RPMI8226 (cell line): Measurements from ENCODE around the gene COL4A2.

Source experiments
- DNase-seq: peaks from one replicate; pipeline ENCODE4 v3.0.0-alpha.2; 2015

COL4A2 gene

DNA sequence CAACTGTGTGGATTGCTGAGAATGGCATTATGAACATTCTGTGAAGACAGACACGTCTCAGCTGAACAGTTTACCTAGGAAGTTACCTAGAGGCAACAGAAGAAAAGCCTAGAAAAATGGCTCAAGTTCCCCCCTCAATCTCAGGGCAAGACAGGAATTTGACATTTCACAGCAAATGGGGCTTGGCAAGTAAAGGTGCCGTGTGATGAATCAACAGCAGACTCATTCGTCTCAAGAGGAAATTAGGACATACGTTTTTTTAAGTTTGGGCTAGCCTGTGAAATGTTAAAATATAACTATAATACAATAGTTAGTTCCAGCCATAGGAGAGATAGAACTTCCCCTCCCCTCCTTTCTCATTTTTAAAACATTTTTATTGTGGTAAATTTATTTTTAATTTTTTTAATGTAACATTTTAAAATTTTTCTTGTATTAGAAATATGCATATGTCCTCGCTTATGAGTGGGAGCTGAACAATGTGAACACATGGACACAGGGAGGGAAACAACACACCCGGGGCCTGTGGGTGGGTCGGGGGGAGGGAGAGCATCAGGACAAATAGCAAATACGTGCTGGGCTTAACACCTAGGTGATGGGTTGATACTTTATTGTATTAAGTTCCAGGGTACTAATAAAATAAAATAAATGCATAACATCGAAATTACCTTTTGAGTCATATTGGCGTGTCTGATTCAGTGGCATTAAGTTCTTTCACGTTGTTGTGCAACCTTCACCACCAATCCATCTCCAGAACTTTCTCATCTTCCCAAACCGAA lies 116.0 kb downstream of the COL4A2 start:
- no peak for DNase-seq

DNA sequence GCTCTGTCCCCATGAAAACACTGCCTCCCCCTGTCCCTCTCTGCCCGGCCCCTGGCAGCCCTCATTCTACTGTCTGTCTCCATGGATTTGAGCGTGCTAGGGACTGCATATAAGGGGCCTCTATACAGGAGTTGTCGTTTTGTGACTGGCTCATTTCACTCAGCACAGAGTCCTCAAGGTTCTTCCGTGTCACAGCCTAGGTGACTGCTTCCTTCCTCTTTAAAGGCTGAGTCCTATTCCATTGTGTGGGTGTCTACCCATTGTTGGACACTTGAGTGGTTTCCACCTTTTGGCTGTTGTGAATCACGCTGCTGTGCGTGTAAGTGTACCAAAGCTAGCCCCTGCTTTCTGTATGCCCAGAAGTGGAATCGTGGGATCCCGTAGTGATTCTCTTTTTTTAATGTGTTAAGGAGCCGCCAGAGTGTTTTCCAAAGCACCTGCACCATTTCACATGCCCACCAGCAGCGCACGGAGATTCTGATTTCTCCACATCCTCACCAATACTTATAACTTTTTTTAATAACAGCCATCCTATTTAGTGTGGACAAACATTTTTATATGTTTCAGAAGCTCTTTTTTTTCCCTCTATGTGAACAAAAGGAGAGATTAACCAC lies 116.7 kb downstream of the COL4A2 start:
- DNase-seq = no peak

DNA sequence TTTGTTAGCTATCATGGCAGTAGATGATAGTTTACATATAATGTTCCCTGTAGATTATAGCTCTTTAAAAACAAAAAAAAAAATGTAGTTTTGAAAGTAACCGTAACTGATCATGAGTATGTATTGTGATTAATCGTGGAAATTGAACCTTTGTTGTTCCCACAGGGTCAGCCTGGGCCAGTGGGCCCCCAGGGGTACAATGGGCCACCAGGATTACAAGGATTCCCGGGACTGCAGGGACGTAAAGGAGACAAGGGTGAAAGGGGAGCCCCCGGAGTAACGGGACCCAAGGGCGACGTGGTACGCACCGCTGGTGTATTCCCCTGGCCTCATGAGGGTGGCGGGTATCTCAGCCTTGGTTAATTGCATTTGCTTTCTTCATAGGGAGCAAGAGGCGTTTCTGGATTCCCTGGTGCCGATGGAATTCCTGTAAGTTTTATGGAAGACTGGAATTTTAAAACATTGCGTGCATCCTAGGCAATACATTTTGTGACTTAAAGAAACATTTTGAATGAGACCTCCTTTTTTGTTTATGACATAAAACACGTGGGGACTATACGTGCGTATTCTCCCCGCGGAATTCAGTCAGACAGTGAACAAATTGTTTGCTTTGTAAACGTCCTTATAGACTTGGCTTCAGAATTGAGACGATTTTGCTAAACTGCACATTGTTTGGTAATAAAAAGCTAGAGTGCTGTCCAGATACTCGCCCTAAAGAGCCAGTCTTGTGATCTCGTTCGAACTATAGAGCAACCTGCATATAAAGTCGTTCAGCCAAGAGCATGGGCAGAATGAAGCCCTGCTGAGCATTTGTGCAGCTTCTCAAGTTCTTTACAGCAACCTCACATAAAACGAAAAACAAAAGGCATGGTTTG lies 117.7 kb downstream of the COL4A2 start:
- DNase-seq = no peak

DNA sequence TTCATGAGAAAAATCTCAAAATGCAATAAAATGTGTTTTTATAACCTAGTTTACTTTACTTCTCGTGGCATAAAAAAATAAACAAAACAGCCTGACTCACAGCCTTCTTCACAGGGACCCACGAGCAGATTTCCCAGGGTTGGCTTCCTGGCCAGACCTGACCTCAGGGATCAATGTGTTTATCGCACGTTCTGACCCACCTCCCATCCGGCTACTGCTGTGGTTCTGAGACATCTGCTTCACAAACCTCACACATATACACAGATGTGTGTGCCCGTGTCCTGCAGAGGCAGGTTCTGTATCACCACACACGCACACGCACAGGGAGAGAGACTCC lies 118.3 kb downstream of the COL4A2 start:
- DNase-seq = no peak

DNA sequence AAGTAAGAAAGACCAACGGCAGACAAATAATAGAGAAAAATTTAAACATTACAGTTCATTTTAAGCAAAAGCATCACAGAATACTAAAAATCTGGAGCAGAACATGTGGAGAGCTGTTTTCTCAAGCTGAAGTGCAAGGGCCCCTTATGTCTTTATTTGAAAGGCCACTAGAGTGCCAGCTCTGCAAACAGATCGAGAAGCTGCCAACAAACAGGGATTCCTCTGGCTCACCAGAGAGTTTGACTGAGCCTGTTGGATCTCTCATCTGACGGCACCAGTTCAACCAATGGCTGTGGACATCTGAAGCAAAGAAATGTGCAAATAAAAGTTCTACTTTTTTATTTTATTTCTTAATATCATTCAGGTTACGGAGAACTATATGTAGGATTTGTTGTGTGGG lies 119.7 kb downstream of the COL4A2 start:
- no peak for DNase-seq

- DNase-seq = no peak
These were observed 121.2 kb downstream of the COL4A2 start for GRCh38 chr13:110428313-110428712.

DNA sequence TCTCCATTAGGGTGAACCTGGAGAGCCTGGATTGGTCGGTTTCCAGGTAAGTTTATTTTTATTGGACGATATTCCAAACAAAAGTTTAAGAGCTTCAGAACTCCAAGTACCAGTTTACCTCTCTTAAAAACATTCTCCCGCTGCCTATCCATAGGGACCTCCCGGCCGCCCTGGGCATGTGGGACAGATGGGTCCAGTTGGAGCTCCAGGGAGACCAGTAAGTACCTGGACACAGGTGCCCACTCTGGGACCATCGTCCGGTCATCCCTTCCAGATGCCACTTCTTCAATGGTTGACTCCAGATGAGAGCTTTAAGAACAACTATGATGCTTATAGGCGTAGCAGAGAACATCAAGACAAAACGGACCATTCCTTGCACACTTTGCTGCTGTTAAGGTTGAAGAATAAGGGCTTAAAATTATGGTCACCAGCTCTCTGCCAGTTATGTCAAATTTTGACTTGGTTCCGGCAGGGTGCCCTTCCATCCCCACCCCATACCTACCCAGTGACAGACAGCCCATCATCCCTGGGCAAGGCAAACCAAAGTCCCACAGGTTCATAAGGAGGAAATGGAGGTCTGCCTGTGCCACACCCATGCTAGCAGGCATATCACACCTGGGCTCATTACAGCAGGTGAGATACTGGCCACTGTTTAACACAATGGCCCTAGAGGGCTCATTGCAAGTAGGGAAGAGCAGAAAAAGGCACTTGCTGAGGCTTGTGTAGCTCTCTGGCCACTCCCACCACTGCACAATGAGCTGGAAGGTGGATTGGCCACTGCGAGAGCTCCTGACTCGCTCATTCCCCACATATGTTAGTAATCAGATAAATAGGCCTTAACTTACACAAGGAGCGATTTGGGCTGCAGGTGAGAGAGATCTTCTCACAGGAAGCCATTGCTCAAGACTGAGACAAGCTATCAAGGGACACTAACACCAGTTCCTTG lies 123.6 kb downstream of the COL4A2 start:
- no peak for DNase-seq

GRCh38 chr13:110431425-110432294 lies 124.6 kb downstream of the COL4A2 start:
- DNase-seq = no peak

GRCh38 chr13:110432522-110432921 lies 125.4 kb downstream of the COL4A2 start:
- no peak for DNase-seq

GRCh38 chr13:110433014-110433413 lies 125.9 kb downstream of the COL4A2 start:
- DNase-seq = no peak

DNA sequence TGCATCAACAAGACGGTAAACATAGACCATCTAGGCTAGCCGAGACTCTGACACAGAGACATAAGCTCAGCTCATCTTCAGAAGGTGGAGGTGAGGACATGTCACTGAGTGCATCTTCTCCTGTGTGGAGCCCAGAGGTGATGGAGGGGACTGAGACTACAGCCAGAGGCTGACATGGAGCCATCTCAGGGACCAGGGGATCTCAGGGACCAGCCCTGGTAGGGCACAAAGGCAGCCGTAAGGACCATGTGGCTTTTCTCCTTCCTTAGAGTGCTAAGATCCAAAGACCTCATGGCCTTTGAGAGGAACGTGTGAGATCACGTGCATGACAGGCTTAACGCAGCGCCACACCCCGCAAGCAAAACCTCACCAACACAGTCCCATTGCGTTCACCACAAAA lies 127.5 kb downstream of the COL4A2 start:
- no peak for DNase-seq

GRCh38 chr13:110435331-110435730 lies 128.2 kb downstream of the COL4A2 start:
- no peak for DNase-seq

DNA sequence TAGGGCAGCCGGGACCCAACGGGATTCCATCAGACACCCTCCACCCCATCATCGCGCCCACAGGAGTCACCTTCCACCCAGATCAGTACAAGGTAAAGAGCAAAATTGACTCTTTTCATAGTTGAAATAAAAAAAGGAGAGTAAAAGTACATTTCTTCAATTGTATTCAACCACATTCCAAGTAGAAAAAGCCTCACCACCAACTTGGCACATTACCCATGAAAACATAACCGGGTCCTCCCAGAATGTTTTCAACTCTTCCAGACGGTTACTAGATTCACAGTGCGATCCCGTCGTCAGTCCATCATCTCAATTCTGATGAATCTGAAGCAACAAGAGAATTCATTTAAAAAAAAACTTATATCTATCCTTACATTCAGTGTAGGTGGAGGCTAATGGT lies 129.2 kb downstream of the COL4A2 start:
- no peak for DNase-seq

DNA sequence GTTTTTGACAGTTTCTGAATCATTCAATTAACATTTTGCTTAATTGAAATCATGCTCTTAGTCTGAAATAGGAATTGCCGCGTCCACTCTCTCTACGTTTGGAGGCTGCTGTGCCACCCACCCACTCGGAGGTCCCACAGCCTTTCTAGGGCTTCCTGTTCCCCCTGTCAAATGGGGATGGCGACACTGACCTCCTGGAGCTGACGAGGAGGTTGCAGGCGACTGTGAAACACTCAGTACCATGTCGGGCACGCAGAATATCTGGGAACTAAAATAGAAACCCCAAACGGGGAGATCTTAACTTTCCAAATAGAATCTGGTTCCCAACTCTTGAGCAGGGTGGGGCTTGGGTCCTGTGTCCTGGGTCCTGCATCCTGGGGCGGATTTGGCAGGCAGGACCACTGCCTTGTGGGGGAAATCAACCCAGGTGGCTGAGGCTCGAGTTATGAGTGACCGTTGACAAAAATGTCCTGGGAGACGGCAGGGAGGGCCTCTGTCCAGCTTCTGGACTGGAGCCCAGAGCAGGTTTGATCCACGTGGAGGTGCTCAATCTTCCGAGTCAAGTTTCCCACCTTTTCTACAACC lies 129.8 kb downstream of the COL4A2 start:
- no peak for DNase-seq

DNA sequence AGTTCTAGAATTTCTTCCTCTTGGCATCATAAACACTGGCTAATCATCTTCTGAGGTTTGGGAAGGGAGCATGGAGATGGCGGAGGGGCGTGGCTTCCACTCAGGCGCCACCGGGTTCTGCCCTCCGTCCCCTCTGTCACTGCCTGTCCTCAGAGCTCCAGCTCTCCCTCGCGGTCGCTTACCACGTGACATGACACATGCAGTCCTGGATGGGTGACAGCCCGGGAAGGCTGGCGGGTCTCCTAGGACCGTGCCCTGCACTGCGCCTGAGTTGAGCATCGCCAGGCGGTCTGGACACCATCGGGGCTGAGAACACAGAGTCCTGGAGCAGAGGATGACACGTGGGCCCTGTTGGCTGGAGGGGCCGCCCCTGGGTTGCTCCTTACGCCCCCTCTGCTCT lies 131.1 kb downstream of the COL4A2 start:
- no peak for DNase-seq

DNA sequence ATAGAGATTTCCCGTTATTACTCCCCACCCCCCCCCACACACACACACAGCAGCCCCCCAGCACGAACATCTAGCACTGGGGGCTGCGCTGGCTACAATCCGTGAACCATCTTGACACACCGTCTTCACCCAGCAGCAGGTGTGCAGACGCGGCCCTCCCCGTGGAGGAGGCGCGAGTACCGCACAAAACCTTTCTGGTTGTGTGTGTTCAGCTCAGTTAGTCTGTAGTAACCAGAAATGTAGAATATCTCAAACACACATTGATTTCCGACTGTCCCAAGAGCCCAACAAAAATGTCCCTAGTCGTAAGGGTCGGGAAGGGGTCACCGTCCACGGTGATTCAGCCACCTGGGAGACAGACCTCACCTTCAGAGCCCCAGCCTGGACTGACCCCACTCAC lies 131.7 kb downstream of the COL4A2 start:
- DNase-seq = no peak

DNA sequence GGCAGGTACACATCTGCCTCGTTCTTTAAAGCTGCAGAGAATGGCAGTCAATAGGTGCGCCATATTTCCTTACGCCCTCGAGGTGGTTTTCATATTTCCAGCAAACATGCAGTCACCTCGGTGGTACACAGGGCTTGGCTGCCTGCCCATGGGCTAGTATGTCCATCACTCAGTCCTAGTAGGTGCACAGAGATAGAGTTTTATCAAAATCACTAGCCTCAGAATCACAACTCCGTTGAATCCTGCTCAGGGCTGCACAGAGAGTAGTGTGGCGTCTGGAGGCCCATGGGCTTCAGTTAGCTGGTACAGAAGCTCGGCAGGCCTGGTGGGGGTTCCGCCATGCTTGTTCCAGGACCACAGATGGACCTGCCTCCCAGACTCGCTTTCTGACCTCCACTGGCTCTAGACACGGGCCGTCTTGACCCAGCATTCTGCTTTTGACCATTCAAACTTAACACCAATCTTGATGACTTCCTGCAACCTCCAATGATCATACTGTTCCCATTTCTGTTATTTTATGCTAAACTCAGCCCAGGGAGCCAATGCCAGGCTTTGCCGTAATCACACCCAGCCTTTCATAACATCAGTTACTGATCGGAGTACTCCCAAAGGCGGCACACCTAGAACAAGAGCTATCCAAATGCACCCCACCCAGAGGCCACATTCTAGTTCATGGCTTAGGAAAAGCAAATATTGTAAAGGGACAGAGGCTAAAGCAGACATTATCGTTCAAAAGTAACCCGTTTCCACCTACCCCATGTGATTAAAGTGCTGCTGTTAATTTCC lies 134.1 kb downstream of the COL4A2 start:
- no peak for DNase-seq

GRCh38 chr13:110442930-110443621 lies 136.0 kb downstream of the COL4A2 start:
- DNase-seq = no peak

DNA sequence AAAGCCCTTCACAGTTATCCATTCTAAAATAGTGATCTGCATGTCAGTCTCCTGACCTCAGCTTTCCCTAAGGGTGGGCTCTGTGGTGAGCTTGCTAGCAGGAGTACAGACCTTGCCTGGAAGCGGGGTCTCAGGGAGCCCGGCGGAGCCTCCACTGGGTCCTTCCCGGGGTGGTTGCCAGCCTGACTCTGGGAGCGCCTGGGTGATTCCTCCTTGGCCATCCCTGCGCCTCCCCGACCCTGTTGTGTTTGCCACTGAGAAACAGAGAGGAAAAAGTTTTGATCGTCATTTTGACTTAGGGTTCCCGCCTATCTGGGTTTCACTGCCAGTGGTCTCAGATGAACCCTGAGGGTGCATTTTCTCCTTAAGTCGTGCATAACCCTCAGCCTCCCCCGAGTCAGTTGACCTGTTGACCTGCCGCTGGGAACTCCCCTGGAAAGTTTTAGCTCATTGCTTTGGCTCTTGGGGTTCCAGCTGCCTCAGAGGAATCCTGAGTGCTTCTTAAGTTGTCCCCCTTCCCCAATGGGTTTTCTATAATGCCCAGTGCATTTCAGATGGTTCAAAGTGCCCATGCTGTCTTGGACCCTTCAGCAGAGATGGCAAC lies 136.6 kb downstream of the COL4A2 start:
- DNase-seq = no peak
